ENCODE data around the gene MAD1L1.
"Not testable (repeated sequence)": the region's sequence is repeated elsewhere in the genome, so short reads cannot be mapped to it uniquely, and the experiment has no call there.

GRCh38 chr7:1874590-1875391 is 358.0 kb downstream of the MAD1L1 start:
- not testable (repeated sequence) for TF ChIP-seq POLR2A (IDR thresholded peaks at IDR 0.05; ENCODE audit: low read depth, low read length); POLR2AphosphoS5 (IDR thresholded peaks at IDR 0.05; ENCODE audit: insufficient read depth, low read depth, low read length); EZH2 (IDR thresholded peaks at IDR 0.05; ENCODE audit: borderline replicate concordance, low read depth, low read length, severe bottlenecking); CTCF (IDR thresholded peaks at IDR 0.05; ENCODE audit: extremely low read depth in 1 of 2, insufficient read depth in 1 of 2, low read depth in 1 of 2, low read length in 2 of 2)
